GM18870 (cell line): ENCODE results near the gene LIPH.
A peak's percentile ranks its signal among the peaks of the same experiment; 100 is the strongest.

Source experiments
- ATAC-seq: cut with Tn5 transposase; IDR thresholded peaks from one replicate; pipeline ENCODE4 v1.9.1; 2021; ENCODE audit warnings: moderate library complexity; ENCODE audit not compliant: unreplicated experiment

The LIPH gene

GRCh38 chr3:185549122-185549521, 3.3 kb downstream of the LIPH start:
- no peak for ATAC-seq

GRCh38 chr3:185540695-185541094, 11.7 kb downstream of the LIPH start:
- ATAC-seq, result no peak

DNA sequence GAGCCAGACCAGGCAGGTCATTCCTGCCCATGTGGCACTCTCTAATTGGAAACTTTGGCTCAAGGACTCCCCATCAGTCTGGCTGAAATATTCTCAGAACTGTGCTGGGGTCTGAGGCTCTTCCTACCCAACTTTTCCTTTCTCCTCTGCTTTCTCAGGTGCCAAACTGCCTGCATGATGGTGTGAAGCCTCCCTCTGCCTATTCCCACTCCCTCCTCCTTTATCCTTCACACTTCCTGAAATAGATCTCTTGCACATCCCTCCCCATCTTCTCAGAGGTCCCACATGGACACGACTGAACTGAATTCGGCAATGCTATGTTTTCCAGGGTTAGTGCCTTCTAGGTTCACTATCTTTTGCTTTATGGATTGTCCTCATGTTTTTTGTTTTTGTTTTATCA, 12.5 kb downstream of the LIPH start:
- ATAC-seq, result no peak

GRCh38 chr3:185537369-185537970, 14.9 kb downstream of the LIPH start:
- ATAC-seq, result peak; percentile 99

DNA sequence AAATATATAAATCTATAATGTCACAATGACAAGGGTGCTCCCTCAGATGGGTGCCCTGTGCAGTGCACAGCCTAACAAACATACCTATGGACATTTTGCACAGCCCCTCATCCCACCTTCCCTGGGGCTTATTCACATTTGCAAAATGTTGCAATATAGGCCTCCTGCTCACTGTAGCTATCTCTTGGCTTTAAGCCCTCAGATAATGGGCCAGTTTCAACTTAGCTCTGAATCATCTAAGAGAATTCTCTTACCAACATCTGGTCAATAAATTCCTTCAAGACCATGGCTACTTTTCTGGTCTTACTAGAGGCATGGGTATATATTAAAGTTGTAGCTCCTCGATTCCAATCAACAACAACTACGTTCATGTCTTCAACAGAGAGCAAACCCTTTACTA, 17.9 kb downstream of the LIPH start:
- no peak for ATAC-seq

- ATAC-seq, result no peak
Observed at GRCh38 chr3:185532901-185533300, 19.5 kb downstream of the LIPH start.

GRCh38 chr3:185530856-185531255, 21.5 kb downstream of the LIPH start:
- no peak for ATAC-seq

DNA sequence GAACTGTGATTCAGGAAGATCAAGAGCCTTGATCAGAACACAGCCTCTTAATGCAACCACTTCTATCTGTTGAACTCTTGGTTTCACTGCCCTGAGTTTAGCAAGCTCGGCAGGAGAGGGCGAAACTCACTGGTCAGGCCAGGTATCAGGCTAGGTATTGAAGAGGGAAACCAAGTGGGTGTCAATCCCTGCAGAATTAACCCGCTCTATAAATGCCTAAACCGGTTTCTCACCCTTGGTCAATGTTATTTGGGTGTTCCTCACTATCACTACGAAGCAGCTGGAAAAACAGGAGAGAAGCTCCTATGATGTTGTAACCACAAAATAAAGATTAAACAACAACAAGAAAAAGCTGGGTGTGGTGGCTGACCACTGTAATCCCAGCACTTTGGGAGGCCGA, 23.9 kb downstream of the LIPH start:
- ATAC-seq, result no peak

GRCh38 chr3:185527364-185527763, 25.0 kb downstream of the LIPH start:
- ATAC-seq, result no peak

DNA sequence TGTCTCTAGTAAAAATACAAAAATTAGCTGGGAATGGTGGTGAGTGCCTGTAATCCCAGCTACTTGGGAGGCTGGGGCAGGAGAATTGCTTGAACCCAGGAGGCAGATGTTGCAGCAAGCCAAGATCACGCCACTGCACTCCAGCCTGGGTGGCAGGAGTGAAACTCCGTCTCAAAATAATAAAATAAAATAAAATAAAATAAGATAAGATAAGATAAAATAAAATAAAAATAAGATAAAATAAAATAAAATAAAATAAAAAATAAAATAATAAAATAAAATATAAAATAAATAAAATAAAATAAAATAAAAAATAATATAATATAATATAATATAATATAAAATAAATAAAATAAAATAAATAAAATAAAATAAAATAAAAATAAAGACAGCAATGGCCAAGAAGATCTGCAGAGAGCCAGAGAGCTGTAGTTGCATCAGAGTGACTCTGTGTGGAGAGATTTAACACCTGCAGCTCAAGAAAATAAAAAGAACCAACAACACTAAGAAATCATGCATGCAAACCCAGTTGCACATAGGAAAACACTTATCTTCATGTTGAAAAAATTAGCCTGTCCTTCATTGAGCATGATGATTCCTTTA, 25.9 kb downstream of the LIPH start:
- no peak for ATAC-seq

DNA sequence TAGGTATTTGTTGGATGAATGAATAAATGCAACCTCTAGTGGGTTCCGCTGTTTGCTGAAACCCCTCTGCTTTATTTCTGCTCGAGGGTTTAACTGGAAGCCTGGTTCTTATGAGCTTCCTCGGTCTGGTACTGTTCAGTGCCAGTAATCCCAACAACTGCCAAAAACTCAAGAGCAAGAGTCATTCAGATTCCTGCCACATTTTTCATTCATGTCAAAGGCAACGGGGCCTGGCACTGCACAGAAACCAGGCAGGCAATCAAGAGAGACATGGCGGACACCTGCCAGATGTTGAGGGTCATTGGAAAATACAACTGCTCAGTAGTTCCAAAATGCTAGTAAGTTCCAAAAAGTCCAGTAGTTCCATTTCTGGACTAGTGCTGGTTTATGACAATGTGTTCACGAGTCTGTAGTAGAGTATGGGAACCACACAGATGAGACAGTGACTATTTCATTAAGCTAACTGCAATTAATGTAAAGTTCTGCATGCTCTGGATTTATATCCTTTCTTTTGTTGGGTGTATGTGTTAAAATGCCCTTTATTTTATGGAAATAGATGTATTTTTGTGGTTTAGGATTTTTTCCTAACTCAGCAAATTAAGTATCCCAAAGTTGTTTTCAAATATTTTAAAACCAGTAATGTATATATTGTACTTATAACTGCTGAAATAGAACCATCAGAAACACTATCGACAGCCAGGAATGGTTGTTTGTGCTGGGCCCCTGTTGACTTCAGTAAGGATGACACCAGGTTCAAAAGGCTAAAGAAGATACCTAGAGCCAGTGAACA, 30.8 kb downstream of the LIPH start:
- no peak for ATAC-seq

DNA sequence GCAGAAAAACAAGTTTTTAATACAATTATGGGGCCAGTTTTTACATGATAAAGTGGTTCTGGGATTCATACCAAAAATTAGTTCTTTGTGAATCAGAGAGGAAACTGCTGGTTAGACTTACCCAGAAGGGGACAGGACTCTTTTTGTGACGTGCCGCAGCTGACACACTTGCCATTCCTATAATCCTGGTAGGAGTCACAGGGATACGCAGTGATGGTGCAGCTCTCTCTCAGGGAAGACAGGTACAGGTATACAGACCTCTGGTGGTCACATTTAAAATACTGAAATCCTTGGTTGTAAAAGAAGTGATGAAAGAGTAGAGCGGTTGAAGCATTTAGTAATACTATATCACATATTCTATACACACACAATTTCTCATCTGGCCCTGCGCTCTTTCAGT, 33.4 kb downstream of the LIPH start:
- ATAC-seq, result no peak

DNA sequence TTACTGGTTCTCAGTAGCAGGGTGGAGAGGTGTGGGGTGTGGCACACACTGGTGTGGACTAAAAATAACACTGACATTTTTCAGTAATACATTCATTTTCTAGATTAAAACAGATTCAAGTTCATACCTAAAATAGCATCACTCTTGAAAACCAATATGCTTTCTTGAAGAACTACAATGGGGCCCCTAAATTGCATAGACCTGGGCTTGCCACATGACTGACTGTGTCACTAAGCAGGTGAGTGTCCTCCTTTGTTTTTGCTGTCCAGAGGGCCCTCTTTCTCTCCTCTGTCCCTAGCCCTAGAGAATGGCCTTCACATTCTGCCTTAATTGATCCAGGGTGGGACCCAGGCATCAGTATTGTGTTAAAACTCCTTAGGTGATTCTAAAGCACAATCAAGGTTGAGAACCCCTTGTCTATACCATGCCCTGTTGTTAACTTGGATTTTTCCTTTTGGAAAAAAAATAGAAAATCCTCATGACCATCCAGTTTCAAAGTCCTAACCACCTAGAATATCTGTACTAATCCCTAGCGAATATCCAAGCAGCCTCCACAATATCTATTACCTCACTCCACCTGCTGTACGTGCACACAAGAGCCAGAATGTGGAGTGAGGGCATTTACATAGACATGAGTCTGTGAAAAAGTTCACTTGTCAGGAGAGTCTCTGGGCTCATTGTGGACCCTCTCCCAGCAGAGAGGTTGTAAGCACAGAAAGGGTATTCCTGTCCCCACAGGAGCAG, 34.8 kb downstream of the LIPH start:
- no peak for ATAC-seq

DNA sequence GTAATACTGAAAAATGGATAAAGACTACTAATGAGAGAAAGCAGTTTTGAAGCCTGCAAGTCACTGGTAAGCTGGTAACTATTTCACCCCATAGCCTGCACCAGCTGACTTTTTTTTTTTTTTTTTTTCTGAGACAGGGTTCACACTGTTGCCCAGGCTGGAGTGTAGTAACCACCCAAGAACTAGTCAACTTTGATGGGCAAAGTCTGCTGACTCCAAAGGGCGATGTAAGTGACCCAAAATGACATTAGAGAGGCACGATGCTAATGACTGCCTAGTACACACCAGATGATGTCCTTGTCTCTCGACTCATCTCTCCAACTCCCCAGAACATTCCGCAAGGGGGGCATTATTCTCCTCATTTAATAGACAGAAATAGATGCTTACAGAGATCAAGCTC, 40.7 kb downstream of the LIPH start:
- no peak for ATAC-seq

GRCh38 chr3:185508335-185508991, 43.9 kb downstream of the LIPH start:
- ATAC-seq, result no peak

GRCh38 chr3:185507883-185508282, 44.5 kb downstream of the LIPH start:
- ATAC-seq, result no peak

DNA sequence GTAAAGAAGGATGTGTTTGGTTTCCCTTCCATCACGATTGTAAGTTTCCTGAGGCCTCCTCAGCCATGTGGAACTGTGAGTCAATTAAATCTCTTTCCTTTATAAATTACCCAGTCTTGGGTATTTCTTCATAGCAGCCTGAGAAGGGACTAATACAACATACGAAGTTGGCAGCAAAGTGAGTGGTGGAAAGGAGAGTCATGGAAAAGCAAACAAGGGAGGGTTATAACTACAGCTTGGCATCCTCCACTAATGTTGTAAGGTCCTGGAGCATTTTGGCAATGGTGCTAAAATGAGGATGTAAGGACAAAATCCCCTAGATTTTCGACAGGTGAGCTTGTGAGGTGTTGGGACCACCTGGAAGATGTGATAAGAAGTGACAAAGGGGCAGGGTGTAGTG, 47.8 kb downstream of the LIPH start:
- no peak for ATAC-seq

- no peak for ATAC-seq
Observed at GRCh38 chr3:185503521-185503920, 48.9 kb downstream of the LIPH start.

DNA sequence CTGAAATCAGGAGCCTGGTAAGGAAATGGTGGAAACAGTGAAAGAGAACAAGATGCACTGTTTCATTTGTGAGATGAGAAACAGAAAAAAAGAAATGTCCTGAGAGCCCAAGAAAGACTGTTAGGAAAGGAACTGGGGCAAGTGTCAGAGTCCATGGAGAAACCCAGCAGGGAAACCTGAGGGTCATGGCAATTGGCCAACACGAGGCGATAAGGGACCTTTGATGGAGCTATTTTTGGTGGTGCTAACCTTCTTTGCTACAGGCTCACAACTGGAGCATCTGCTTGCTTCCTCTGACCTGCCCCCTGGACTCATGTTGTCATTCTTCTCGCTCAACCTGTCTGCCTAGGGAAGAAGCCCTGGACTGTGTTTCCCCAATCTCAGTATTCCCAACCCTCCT, 49.4 kb downstream of the LIPH start:
- ATAC-seq, result no peak

DNA sequence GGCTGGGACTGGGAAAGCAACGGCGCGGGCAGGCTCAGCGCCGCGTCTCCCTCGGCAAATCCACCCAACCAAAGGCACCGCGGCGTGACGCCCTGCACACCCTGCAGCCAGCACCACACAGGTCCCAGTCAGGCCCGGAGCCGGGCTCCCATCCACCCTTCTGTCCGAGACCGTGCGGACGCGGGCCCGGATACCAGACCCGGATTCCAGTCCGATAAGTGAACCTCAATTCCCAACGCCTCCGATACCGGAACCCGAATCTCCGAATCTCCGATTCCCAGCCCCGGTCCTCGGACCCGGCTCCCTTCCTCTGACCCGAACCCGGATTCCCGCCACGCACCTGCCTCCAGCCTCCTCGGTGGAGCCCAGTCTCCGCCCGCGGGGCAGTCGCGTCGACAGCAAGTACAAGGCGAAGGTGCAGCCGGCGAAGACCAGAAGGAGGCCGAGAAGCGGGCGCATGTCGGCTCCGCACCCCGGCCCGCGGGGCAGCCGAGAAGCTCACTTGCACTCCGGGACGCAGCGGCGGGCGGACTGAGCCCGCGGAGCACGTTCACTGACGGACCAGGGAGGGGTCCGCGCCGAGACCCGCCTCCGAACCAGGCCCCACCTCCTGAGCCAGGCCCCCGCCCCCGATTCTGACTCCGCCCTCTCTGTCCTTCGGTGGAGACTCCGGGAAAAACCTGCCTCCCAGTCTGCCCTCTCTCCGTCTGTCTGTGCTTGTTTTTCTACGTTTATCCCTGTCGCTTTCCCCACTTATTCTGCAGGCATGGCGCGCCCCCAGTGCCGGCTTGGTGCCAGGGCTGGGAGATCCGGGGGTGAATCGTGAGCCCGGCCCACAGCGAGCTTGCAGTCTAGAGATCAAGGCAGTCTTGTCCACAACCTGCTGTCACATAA, 53.6 kb downstream of the LIPH start, which contains the start of gene TMEM41A:
TMEM41A (minus strand) TSS at position 533 of the 894 bp plus-strand sequence; CDS start at position 459, 74 bp downstream.
- peak; percentile 83 for ATAC-seq
